Fibroblast of peridontal ligament (primary cell): ENCODE data around the gene PTH2R.
"Not testable (repeated sequence)": the region's sequence is repeated elsewhere in the genome, so short reads cannot be mapped to it uniquely, and the experiment has no call there.

Source experiments
- DNase-seq: peaks from one replicate; pipeline ENCODE4 v3.0.0-alpha.2; 2010; ENCODE audit errors: extremely low read depth

Gene PTH2R

DNA sequence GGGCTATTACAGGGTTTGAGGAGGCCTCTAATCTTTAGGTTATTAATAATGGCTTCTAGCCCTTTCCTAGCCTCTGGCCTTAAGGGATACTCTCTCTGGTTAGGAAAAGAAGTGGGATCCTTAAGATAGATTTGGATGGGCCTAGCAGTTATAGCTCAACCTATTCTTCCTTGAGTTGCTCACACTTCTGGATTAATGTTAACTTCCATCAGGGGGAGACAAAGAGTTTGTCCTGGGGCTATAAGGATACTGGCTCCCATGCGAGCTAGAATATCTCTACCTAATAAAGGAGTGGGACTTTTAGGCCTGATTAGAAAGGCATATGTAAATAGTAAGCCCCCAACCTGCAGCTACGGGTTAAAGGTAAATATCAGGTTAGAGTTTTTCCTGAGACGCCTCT lies 14.3 kb upstream of the PTH2R start:
- no peak for DNase-seq

GRCh38 chr2:208396796-208397195 lies 9.8 kb upstream of the PTH2R start:
- not testable (repeated sequence) for DNase-seq

DNA sequence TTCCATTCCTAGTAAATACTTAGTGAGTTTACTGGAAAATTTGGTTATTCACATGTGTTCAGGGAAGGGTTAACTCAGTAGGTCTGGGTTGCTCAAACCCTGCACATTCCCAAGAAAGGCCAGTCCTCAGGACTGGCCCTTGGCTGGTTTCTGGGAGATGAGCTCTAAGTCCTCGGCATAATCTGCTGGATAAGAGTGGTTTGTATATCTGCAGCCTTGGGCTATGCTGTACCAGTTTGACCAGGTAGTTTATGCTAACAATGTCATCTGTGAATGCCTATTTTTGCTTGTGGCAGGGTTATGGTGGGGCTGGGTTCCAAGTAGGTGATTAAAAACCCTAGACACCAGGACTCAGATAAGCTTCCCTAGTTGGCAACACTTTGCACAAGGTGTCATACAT lies 7.4 kb upstream of the PTH2R start:
- no peak for DNase-seq

- peak; percentile 5 for DNase-seq
These were observed 1.1 kb downstream of the PTH2R start for GRCh38 chr2:208407667-208408066.

DNA sequence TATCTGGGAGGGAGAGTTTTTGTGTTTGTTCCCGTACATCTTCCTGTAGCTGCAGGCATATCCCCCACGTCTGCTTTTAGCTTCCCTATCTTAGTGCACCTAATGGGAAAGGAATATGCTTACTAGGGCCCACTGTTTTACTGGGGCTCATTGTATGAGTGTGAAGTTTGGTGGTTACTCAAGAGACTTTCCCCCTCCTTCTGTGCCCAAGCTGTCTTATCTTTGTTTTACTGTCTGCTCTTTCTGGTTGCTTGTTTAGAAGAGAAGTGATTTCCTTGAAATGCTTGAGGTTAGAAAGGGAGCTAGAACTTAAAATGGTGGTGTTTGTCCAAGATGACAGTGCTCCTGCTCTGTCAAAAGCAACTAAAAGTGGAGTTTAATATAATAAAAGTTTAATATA lies 7.3 kb downstream of the PTH2R start:
- no peak for DNase-seq

DNA sequence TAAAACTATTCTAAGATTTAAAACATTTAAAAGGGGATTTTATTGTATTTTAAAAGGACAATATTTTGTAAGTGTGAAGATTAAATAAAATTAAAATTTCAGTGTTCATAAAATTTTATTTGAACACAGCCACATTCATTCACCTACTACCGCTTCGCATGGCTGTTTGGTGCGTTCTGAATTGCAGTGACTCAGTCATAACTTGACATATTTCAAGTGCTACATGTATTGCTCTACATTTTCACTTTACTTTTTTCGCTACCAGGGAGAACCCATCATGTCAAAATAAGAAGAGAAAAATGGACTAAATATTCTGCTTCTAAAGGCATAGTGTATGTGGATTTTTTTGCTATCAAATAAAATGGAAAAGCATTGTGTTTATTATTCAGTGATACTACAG lies 8.7 kb downstream of the PTH2R start:
- no peak for DNase-seq

DNA sequence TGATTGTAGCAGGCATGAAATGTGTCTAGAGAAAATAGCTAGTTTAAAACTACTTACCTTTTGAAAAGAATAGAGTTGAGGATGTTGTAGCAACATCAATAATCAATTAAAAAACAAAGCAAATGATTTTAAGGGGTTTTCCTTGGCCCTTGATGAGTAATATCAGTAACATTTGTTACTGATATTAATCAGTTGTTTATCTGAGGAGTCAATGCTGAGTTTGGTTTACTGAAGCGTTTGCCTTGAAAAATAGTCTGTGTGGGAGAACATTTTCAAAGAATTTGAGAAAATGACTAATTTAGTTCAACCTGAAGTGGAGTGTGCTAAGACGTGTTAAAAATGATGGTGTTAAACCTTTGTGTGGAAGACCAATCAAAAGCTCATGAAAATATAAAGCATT lies 9.3 kb downstream of the PTH2R start:
- DNase-seq: no peak

GRCh38 chr2:208426412-208427045 lies 19.9 kb downstream of the PTH2R start:
- no peak for DNase-seq

GRCh38 chr2:208437755-208438154 lies 31.2 kb downstream of the PTH2R start:
- DNase-seq: no peak

- DNase-seq: no peak
These were observed 34.1 kb downstream of the PTH2R start for GRCh38 chr2:208440716-208441115.

- DNase-seq: no peak
These were observed 35.4 kb downstream of the PTH2R start for GRCh38 chr2:208441951-208442350.

GRCh38 chr2:208447447-208447846 lies 40.9 kb downstream of the PTH2R start:
- DNase-seq: not testable (repeated sequence)

- no peak for DNase-seq
These were observed 44.5 kb downstream of the PTH2R start for GRCh38 chr2:208451061-208451460.

DNA sequence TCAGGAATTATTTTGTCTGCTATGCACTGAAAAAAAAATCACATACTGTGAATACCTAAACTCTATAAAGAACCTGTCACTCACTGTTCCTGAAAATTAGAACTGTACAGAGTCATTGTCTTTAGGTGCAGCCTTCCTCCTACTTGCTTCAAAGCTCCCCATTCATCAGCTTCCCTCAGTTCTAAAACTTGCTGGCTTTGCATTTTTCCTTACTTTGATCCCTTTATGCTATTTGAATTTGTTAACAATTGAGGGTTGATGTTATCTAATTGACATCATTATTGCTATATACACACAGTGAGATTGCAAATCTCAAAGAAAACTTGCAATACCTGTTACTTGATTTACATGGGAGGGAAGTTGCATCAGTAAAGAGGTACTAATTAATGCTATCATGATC lies 48.3 kb downstream of the PTH2R start:
- no peak for DNase-seq

DNA sequence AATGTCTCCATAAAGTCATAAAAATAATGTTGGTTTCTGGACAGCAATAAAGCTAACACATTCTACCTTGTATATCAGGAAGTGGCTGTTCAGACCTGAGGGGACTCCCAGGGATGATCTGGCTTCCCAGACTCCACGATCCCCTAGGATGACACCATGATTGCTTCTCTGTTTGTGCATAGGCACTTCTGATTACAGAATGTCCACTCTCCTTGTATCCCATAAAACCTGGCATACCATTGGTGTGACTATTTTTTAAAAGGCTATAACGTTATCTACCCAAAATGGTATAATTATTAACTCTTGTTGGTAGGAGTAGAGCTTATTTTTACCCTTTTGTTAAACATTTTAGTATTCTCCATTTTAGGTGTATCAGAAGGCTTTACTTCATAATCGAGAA lies 57.1 kb downstream of the PTH2R start:
- DNase-seq: no peak

- DNase-seq: no peak
These were observed 57.6 kb downstream of the PTH2R start for GRCh38 chr2:208464205-208464604.

DNA sequence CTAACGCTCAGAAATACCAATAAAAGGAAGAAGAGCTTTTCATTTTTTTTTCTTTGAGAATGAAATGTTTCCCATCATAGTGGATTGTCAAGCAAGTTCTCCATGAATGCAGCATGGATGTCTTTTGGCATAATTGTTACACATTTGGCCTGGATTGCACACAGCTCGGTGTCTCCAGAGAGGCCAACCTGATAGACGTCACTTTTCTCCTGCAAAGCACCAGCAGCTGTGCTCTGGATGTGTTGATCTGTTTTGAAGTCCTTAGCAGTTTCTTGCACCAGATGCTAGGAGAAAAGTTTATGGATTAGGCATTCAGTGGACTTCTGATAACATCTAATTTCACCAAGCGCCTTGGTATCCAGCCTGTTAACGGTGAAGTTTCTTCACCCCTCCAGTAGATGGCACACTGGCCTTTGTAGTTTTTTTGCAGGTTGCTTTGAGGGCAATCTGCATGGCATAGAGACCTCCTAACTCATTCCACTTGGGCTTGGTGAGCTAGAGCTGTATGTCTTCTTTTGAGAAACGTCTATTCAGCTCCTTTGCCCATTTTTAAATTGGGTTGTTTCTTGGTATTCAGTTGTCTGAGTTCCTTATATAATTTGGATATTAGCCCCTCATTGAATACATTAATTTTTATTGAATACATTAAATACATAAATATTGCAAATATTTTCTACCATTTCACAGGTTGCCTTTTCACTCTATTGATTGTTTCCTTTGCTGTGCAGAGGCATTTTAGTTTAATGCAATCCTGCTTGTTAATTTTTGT lies 59.7 kb downstream of the PTH2R start:
- no peak for DNase-seq

DNA sequence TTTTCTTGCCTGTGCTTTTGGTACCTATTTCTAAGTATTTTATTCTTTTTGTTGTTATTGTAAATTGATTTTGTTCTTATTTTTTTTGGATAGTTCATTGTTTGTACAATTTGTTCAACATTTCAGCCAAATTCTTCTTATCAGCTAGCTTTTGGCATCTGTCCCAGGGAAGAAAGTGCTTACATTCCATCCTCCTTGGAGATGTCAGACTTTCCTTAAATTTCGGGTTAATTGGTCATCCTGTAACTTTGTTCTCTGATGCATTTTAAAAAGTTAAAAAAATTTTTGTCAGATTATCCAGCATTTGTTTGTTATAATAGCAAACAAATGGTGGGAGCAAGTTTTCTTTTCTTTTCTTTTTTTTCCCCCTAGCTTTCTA lies 60.3 kb downstream of the PTH2R start:
- DNase-seq: no peak

GRCh38 chr2:208467564-208467963 lies 61.0 kb downstream of the PTH2R start:
- DNase-seq: no peak

DNA sequence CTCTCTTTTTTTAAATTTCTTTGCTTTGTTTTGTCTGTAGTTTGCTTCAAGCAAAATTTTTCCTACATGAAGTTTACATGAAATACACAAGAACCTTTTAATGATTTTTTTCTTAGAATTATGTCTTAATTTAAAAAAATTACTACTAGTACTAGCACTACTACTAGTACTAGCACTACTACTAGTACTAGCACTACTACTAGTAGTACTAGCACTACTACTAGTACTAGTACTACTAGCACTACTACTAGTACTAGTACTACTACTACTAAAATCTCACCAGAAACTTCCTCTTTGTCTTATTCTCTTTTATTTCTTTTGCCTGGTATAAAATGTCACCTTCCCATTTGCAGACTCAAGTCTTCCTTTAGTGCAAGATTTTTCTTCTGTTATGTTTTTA lies 71.1 kb downstream of the PTH2R start:
- no peak for DNase-seq

GRCh38 chr2:208479342-208479741 lies 72.8 kb downstream of the PTH2R start:
- no peak for DNase-seq

- not testable (repeated sequence) for DNase-seq
These were observed 75.4 kb downstream of the PTH2R start for GRCh38 chr2:208481945-208482344.

DNA sequence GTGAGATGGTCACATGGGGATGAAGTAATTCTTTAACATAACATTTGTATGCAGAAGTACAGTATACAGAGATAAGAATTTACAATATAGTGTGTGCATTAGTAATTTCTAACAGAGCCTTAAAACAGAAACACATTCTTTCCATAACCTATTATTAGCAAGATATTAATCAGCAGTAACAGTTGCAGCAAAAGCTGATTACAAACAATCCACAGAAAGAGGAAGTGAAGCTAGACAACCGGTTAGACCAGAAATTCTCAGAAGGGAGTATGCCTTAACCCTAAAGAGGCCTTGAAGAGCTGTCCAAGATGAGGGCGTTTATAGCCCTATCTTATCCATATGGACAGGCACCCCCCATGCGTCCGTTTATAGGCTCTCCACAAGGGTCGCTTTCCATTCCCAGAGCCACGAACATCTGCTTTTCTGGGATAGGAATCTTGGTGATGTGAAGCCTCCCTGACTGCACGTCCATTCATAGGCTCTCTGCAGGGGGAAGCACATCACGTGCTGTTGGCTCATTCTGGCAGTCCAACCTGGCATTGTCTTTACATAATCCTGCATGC lies 75.9 kb downstream of the PTH2R start:
- not testable (repeated sequence) for DNase-seq
